HG03159 (cell line): ENCODE data around the gene ARHGAP28.

ENCODE experiments used
- ATAC-seq: cut with Tn5 transposase; IDR thresholded peaks from one replicate; pipeline ENCODE4 v1.9.1; 2021; ENCODE audit warnings: mild to moderate bottlenecking, moderate library complexity; ENCODE audit not compliant: unreplicated experiment

The ARHGAP28 gene

DNA sequence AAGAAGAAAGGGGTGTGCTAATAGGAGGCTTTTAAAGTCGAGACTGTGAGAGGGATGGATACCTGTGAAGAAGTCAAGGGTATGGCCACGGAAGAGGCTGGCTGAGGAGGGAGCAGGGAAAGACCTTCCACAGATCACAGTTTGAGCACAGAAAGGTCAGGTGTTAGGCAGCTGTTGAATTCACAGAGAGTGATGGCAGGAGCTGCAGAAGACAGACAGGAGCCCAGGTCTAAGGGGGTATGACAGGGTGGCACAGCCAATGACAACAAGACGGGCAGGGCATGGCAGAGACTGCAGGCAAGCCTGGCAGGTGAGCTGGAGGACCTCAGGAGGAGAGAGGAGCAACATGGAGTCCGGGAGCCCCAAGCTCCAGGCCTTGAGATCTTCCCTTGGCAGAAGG lies 225.0 kb downstream of the ARHGAP28 start:
- no peak for ATAC-seq

GRCh38 chr18:6955304-6955703 lies 225.8 kb downstream of the ARHGAP28 start:
- ATAC-seq, result no peak

DNA sequence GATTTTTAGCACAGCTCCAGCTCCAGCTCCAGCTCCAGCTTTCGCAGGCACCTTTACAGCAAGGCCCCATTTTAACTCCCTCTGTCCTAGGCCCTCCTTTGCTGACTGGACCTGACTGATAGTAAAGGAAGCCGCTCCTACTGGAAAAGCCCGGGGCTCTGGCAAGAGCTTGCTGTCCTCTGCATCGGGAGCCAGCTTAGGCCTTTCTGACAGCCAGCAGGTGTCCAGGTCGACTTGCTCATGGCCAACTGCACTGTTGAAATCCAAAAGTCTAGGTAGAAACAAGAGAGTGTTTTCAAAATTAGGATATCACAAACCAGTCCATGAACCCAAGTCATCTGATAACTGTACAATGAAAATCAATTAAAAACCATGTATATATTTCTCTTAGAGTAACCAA lies 227.0 kb downstream of the ARHGAP28 start:
- no peak for ATAC-seq

GRCh38 chr18:6956999-6957398 lies 227.5 kb downstream of the ARHGAP28 start:
- ATAC-seq, result no peak

- ATAC-seq, result no peak
Measured at GRCh38 chr18:6959110-6959509, 229.6 kb downstream of the ARHGAP28 start.

DNA sequence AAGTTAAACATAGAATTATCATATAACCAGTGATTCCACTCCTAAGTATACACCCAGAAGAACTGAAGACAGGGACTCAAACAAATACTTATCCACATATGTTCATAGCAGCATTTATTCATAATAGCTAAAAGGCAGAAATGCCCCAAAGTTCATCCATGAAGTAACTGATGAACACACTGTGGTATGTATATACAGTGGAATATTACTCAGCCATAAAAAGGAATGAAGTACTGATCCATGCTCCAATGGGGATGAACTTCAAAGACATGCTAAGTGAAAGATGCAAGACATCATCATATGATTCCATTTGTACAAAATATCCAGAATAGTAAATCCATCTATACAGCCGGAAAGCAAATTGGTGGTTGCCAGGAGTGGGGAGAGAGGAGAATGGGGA lies 230.6 kb downstream of the ARHGAP28 start:
- no peak for ATAC-seq

DNA sequence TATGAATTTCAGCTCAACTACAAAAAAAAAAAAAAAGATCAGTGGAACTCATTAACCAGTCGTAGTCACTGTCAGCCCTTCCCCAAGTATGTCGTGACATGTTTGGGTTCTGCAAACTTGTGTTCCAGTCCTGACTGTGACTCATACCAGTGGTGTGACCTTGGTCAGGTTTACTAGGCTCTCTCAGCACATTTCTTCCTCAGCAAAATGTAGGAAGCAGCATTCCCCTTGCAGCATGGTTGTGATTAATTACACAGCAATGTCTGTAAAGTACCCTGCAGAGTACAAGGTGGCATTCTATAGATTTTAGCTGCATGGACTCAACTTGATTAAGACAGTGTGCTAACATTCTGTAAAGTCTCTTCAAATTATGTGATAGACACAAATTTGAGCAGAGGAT lies 231.1 kb downstream of the ARHGAP28 start:
- no peak for ATAC-seq

DNA sequence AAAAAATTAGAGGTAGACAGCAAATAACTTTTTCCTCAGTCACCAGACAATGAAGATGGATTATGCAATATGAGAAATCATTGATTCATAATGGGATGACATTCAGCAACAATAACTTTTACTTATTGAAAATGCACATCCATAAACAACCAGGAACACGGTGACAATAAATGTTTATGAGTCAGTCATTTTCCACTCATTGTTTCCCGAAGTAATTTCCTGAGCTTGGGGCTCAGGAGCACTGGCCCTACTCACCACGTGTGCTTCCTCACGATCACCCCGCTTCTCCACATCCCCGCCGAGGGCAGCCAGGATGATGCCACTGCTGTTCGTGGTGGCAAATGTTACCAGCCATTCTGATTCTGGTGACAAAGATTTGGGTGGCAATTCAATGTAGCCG lies 231.8 kb downstream of the ARHGAP28 start:
- no peak for ATAC-seq

DNA sequence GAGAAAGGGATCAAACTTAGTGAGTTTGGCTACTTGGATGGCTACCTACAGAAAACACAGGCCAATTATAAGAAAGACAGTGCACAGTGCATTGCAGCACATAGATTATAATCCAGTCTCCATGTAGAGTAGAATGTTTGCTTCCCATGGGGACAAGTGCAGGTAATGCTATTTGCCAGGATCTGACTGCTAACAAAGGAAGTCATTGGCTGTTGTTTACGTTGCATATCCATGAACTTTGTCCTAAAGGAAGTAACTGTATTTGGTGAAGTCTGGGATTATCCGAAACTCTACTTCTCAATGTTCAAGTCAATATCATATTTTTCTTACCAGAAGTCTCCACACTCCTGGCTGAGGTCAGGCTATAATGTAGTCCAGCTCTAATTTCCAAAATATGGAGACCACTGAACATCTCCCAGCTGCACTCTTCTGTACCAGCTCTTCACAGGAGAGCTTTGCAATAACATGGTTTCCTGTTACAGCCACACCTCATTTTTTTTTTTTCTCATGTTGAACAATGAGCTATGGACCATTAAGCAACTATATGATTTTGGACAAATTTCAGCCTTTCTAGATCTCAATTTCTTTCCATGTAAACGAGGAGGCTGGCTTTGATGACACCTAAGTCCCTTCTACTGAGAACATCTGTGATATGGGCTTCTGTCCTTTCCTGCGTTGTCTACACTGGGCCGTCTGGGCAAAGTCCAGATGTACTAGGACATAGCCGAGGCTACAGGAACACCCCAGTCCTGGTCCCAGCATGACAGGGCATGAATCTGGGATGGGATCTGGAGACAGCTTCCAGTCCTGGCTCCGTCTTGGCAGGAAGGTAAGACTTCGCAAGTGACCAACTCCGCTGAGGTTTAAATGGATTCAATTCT lies 233.3 kb downstream of the ARHGAP28 start:
- no peak for ATAC-seq

GRCh38 chr18:6963452-6964097 lies 234.1 kb downstream of the ARHGAP28 start:
- no peak for ATAC-seq
